ENCODE measurements around the gene MUC12. TPM values are rescaled to one million over a fixed set of nuclear protein-coding genes. Genes with fewer than 3 reads are reported as not detected.
"Not testable (repeated sequence)": the region's sequence is repeated elsewhere in the genome, so short reads cannot be mapped to it uniquely, and the experiment has no call there.

Gene MUC12
- total RNA-seq, 1 donor from 2014 or later, result not detected

DNA sequence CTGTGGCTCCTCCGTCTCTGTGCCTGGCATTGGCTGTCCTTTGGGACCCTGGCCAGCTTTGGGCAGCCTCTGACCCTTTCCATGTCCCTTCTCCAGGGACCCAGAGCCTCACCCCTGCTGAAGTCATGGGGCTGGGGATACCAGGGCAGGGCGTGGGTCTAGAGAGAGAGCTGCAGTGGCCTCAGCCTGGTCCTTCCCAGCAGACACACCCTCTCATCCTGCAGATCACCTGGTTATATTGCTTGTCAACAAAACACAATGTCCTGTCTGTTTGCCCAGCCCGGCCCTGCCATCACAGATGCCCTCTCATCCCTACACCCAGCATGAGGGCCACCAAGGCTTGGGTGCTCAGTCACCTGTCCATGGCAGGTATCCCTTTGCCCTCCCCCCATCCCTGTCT is 52.3 kb downstream of the MUC12 start:
- peak; percentile 20 for DNase-seq
- no peak for ATAC-seq (ENCODE audit: poor library complexity)
- intact Hi-C loops (cut with DNase I), result no loop called here

- DNase-seq (no peak), ATAC-seq (ENCODE audit: poor library complexity) (no peak)
- intact Hi-C loops (cut with DNase I), result no loop called here
These were observed 54.5 kb downstream of the MUC12 start for GRCh38 chr7:101023839-101024238.

GRCh38 chr7:101031082-101031481 is 61.7 kb downstream of the MUC12 start:
- DNase-seq (peak; percentile 6), ATAC-seq (ENCODE audit: poor library complexity) (no peak)
- intact Hi-C loops (cut with DNase I), result no loop called here

DNA sequence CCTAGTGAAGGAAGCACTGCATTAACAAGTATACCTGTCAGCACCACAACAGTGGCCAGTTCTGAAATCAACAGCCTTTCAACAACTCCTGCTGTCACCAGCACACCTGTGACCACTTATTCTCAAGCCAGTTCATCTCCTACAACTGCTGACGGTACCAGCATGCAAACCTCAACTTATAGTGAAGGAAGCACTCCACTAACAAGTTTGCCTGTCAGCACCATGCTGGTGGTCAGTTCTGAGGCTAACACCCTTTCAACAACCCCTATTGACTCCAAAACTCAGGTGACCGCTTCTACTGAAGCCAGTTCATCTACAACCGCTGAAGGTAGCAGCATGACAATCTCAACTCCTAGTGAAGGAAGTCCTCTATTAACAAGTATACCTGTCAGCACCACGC is 66.6 kb downstream of the MUC12 start:
- DNase-seq (no peak), ATAC-seq (ENCODE audit: poor library complexity) (no peak)
- intact Hi-C loops (cut with DNase I), result no loop called here

GRCh38 chr7:101041283-101041682 is 71.9 kb downstream of the MUC12 start:
- intact Hi-C loops (cut with DNase I); ATAC-seq (ENCODE audit: poor library complexity): not testable (repeated sequence)
- peak; percentile 2 for DNase-seq

- ATAC-seq (ENCODE audit: poor library complexity) (peak; percentile 82), DNase-seq (peak; percentile 76)
- intact Hi-C loops (cut with DNase I), result loop anchor here (5.0 to 10.0 kb wide), 2 partner anchors 91 to 254 kb away; partner anchors contain the start of gene MUC12
These were observed 89.0 kb downstream of the MUC12 start for GRCh38 chr7:101058355-101058754.

DNA sequence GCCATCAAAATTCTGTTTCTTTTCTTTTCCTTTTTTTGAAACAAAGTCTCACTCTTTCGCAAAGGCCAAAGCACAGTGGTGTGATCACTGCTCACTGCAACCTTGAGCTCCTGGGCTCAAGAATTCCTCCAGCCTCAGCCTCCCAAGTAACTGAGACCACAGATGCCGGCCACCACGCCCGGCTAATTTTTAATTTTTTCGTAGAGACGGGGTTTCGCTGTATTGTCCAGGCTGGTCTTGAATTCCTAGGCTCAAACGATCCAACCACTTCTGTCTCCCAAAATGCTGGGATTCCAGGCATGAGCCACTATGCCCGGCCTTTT is 90.2 kb downstream of the MUC12 start:
- ATAC-seq (ENCODE audit: poor library complexity), result no peak
- intact Hi-C loops (cut with DNase I), result loop anchor here (1.0 to 10.0 kb wide), 3 partner anchors 92 to 255 kb away; partner anchors contain the start of gene MUC12
- no peak for DNase-seq

DNA sequence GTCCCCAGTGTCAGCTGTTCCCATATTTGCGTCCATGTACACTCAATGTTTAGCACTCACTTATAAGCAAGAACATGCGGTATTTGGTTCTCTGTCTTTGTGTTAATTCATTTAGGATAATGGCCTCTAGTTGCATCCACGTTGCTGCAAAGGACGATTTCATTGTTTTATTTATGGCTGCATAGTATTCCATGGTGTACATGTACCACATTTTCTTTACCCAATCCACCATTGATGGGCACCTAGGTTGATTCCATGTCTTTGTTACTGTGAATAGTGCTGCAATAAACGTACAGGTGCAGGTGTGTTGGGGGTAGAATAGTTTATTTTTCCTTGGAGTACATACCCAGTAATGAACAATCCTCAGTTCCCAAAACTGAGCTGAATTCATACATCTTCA is 91.6 kb downstream of the MUC12 start:
- intact Hi-C loops (cut with DNase I), result no loop called here
- ATAC-seq (ENCODE audit: poor library complexity) (no peak), DNase-seq (no peak)

DNA sequence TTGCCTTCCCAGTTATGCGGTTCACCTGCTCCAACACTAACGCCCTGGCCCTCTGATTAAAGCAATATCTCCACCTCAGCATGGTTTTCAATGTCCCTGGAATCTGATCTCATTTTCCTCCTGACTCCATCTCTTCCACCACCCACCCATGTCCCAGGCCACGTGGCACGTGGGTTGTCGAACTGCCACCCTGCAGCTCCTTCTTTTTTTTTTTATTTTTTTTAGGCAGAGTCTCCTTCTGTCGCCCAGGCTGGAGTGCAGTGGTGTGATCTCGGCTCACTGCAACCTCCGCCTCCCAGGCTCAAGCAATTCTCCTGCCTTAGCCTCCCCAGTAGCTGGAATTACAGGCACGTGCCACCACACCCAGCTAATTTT is 94.8 kb downstream of the MUC12 start:
- DNase-seq; ATAC-seq (ENCODE audit: poor library complexity); intact Hi-C loops (cut with DNase I): not testable (repeated sequence)

DNA sequence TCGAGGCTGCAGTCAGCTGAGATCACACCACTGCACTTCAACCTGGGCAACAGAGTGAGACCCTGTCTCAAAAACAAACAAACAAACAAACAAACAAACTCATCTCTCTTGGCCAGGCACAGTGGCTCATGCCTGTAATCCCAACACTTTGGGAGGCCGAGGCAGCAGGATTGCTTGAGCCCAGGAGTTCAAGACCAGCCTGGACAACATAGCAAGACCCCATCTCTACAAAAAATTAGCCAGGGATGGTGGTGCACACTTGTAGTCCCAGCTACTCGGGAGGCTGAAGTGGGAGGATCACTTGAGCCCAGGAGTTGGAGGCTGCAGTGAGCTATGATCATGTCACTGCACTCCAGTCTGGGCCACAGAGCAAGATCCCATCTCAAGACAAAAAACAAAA is 95.8 kb downstream of the MUC12 start:
- DNase-seq; ATAC-seq (ENCODE audit: poor library complexity); intact Hi-C loops (cut with DNase I): not testable (repeated sequence)

- DNase-seq, result no peak
- peak; percentile 31 for ATAC-seq (ENCODE audit: poor library complexity)
- intact Hi-C loops (cut with DNase I), result no loop called here
These were observed 96.9 kb downstream of the MUC12 start for GRCh38 chr7:101066141-101066832.

DNA sequence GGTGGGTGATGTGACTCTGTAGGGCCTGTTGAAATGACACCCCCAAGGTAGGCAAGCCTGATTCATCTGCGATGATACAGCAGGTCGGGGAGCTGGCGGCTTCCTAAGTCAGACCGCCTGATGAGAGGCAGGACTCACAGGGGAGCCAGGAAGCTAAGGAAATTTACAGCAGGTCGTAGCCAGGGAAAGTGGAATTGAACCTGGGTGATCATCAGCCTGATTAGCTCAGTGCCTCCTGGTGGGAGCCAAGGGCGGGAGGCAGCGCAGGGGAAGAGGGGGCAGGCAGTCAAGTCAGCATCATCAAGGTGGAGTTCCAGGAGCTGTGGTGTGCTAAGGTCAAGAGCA is 97.4 kb downstream of the MUC12 start:
- intact Hi-C loops (cut with DNase I), result no loop called here
- DNase-seq (no peak), ATAC-seq (ENCODE audit: poor library complexity) (no peak)

- no peak for ATAC-seq (ENCODE audit: poor library complexity)
- intact Hi-C loops (cut with DNase I), result no loop called here
- no peak for DNase-seq
These were observed 99.0 kb downstream of the MUC12 start for GRCh38 chr7:101068401-101068800.

Other genes starting within 250 kb of the MUC12 start
- not detected for gene EPO, start 249.1 kb upstream of the MUC12 start, total RNA-seq
- gene ZAN, start 236.0 kb upstream of the MUC12 start, total RNA-seq, result not detected
- 22.1 TPM for gene EPHB4, start 142.0 kb upstream of the MUC12 start, total RNA-seq
- gene SLC12A9, start 116.9 kb upstream of the MUC12 start, total RNA-seq, result 10.2 TPM
- 12.6 TPM for gene TRIP6, start 102.2 kb upstream of the MUC12 start, total RNA-seq
- 61.1 TPM for gene SRRT, start 94.5 kb upstream of the MUC12 start, total RNA-seq
- gene UFSP1, start 79.8 kb upstream of the MUC12 start, total RNA-seq, result 2.2 TPM
- gene ACHE, start 73.7 kb upstream of the MUC12 start, total RNA-seq, result 0.65 TPM
- gene MUC3A, start 20.0 kb upstream of the MUC12 start, total RNA-seq, result 0.30 TPM
- not detected for gene MUC17, start 50.5 kb downstream of the MUC12 start, total RNA-seq
- 16.7 TPM for gene TRIM56, start 115.9 kb downstream of the MUC12 start, total RNA-seq
- 1.6 TPM for gene SERPINE1, start 157.5 kb downstream of the MUC12 start, total RNA-seq
- gene AP1S1, start 184.9 kb downstream of the MUC12 start, total RNA-seq, result 14.1 TPM
- not detected for gene VGF, start 196.0 kb downstream of the MUC12 start, total RNA-seq
- not detected for gene NAT16, start 210.7 kb downstream of the MUC12 start, total RNA-seq
- not detected for gene MOGAT3, start 231.5 kb downstream of the MUC12 start, total RNA-seq
- 39.0 TPM for gene PLOD3, start 248.0 kb downstream of the MUC12 start, total RNA-seq
- gene ZNHIT1, start 248.6 kb downstream of the MUC12 start, total RNA-seq, result 58.2 TPM

Measured in Right ventricle myocardium superior (tissue), 1 donor.